GM21737 (cell line): Measurements from ENCODE around the gene EQTN.
"Not testable (repeated sequence)": the region's sequence is repeated elsewhere in the genome, so short reads cannot be mapped to it uniquely, and the experiment has no call there.

Experiments
- ATAC-seq: cut with Tn5 transposase; IDR thresholded peaks from one replicate; pipeline ENCODE4 v1.9.1; 2021; ENCODE audit warnings: mild to moderate bottlenecking, moderate library complexity; ENCODE audit not compliant: unreplicated experiment

EQTN gene

GRCh38 chr9:27293996-27294395, 3.0 kb downstream of the EQTN start:
- ATAC-seq: no peak

GRCh38 chr9:27292659-27293405, 4.1 kb downstream of the EQTN start:
- ATAC-seq: no peak

- no peak for ATAC-seq
Observed at GRCh38 chr9:27291292-27291691, 5.7 kb downstream of the EQTN start.

DNA sequence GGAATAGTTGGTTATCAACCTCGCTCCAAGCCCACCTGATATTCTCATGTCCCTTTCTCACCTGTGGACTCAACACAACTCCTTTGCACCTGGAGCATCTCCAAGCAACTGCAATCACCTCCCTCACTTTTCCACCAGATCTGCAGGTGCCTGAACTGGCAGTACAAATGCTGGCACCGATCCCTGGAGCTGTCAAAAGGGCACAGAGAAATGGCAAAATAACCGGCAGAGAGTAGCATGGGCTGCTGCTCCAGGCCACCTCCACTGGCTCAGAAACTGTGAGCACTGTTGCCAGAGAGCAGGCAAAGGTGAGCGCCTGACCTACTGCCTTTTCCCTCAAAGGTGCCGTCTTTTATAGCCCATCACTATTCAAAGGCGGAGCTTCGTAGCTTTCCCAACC, 14.7 kb downstream of the EQTN start:
- ATAC-seq: no peak

DNA sequence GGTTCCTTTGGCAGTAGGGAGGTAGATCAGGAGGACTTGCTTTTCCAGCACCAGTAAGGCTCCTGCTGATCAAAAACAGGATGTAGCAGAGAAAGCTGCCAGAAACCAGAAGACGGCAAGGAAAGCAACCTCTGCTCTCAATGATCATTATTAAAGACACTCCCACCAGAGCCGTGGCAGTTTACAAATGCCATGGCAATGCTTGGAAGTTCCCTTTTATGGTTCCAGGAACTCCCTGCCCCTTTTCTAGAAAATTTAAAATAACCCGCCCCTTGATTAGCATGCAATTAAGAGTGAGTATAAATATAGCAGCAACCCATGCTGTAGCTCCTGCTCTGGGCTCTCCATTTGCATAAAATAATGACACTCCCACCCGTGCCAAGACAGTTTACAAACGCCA, 16.1 kb downstream of the EQTN start:
- ATAC-seq: no peak

GRCh38 chr9:27280249-27280648, 16.7 kb downstream of the EQTN start:
- no peak for ATAC-seq

DNA sequence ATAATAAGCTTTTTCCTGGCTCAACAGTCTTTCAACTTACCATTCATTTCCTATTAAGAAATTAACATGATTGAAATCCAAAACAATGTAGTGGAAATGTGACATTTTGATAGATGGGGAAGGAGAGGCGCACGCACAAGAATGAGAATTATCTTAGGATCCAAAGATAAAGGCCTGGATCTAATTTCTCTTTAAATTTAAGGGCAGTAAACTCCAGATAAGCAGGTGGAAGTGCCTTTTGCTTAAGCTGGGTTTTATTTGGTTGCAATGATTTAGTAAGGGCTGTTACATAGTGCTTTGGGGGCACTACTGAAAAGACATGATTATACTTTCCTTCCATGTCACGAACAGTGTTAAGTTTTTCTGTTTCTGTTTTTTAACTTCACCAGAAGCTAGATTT, 17.3 kb downstream of the EQTN start:
- no peak for ATAC-seq

DNA sequence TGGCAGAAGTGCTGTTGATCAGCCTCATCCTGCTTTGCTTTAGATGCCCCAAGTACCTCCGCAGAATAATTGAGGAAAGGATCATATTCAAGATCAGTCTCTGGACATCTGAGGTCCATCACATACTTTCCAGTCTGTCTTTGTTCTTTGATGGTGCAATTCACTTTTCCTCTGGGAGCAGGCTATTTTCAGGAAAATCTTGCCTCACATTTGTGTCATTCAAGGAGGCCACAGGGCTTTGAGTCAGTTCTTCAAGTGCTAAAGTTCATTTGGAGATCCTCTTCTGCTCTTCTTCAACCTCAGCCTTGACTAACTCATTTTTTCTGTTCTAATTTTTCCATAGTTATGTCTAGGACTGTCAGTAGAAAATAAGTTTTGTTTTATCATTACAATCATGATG, 18.6 kb downstream of the EQTN start:
- no peak for ATAC-seq

- ATAC-seq: no peak
Observed at GRCh38 chr9:27276193-27277030, 20.5 kb downstream of the EQTN start.

GRCh38 chr9:27273186-27273585, 23.8 kb downstream of the EQTN start:
- ATAC-seq: no peak

DNA sequence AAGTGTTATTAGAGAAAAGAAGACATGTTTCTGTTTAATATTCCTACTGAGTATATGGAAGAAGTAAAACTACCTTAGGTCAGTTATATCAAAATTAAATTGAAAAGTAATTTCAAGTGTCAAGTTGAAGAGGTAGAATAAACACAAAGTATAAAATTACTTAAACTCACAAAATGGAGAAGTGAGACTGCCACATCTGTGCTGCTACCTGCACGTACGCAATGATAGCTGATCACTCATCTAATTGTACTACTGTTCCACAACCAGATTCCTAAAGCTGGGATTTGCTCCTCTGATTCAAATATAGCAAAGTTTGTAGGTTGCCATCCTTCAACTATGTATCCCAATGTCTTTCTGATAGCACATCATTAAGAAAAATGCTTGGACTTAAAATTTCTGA, 24.8 kb downstream of the EQTN start:
- no peak for ATAC-seq

- ATAC-seq: no peak
Observed at GRCh38 chr9:27261517-27262211, 35.3 kb downstream of the EQTN start.

DNA sequence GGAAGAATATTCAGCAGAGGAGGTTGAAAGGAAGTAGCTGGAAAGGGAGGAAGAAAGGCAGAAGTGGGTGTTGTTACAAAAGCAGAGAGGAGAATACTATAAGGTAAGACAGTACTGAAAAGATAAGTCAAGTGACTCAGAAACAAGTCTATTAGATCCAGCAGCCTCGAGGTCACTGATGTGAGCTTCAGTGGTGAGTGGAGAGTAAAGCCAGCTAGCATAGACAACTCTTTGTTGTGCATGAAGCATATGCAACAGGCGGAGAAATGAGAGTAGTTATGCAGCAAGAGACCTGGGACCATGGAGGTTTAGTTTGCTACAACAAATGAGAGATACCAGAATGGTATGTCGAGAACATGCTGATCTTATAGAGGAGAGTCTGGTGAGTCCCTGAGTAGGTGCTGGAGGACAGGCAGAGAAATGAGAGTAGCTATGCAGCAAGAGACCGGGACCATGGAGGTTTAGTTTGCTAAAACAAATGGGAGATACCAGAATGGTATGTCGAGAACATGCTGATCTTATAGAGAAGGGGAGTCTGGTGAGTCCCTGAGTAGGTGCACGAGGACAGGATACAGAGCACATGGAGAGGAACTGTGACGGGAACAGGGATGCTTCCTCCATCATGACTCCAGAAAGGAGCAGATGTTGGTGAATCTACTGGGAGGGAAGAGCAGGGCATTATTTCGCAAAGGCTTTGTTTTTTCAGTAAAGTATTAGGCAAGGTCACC, 36.0 kb downstream of the EQTN start:
- no peak for ATAC-seq

- ATAC-seq: no peak
Observed at GRCh38 chr9:27258662-27259061, 38.3 kb downstream of the EQTN start.

GRCh38 chr9:27248702-27249101, 48.2 kb downstream of the EQTN start:
- ATAC-seq: no peak

DNA sequence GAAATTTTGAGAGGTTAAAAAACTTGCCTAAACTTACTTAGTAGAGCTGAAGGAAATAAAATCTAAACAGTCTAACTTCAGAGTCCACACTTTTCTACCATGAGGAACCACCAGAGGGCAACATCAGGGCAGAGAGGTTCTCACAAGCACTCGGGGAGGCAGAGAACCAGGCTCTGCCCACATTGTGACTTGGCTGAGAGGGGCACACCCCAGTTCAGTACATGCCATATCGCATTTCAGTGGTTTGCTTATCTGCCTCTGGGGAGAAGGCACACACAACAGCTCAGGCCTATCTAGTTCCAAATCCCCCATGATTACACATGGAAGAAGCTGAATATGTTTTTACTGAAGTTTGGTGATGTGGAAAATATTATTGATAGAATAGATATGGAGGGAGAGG, 49.2 kb downstream of the EQTN start:
- no peak for ATAC-seq

GRCh38 chr9:27239648-27240047, 57.3 kb downstream of the EQTN start:
- not testable (repeated sequence) for ATAC-seq
